Parathyroid adenoma (tissue), 2 donors: ENCODE results near the gene DDI1.

Experiments used
- H2AFZ ChIP-seq: fragments of 300-600 bp; sonication (generic); one replicate; pipeline ENCODE4 v1.7.0; 2017; ENCODE audit warnings: antibody characterized with exemption, mild to moderate bottlenecking
- H3K27ac ChIP-seq: fragments of 300-600 bp; sonication (generic); one replicate; pipeline ENCODE4 v1.7.0; 2017
- H3K27me3 ChIP-seq: fragments of 300-600 bp; sonication (generic); one replicate; pipeline ENCODE4 v1.7.0; 2017; ENCODE audit warnings: low read length; ENCODE audit not compliant: control insufficient read depth, insufficient read depth
- H3K36me3 ChIP-seq: fragments of 300-600 bp; sonication (generic); one replicate; pipeline ENCODE4 v1.7.0; 2017; ENCODE audit warnings: low read length; ENCODE audit not compliant: control insufficient read depth, insufficient read depth
- H3K4me1 ChIP-seq: fragments of 300-600 bp; sonication (generic); one replicate; pipeline ENCODE4 v1.7.0; 2017; ENCODE audit warnings: control low read depth
- H3K4me2 ChIP-seq: fragments of 300-600 bp; sonication (generic); one replicate; pipeline ENCODE4 v1.7.0; 2017; ENCODE audit warnings: low read length
- H3K4me3 ChIP-seq: fragments of 300-600 bp; sonication (generic); one replicate; pipeline ENCODE4 v1.7.0; 2017; ENCODE audit warnings: low read depth, low read length
- H3K79me2 ChIP-seq: fragments of 300-600 bp; sonication (generic); one replicate; pipeline ENCODE4 v1.7.0; 2017; ENCODE audit warnings: control low read depth
- H3K9ac ChIP-seq: fragments of 300-600 bp; sonication (generic); one replicate; pipeline ENCODE4 v1.7.0; 2017; ENCODE audit warnings: mild to moderate bottlenecking
- H3K9me3 ChIP-seq: fragments of 300-600 bp; sonication (generic); one replicate; pipeline ENCODE4 v1.7.0; 2017; ENCODE audit warnings: low read length; ENCODE audit not compliant: control insufficient read depth
- CTCF ChIP-seq: fragments of 300-600 bp; sonication (generic); IDR thresholded peaks from one replicate; pipeline ENCODE4 v1.7.0; 2017; ENCODE audit warnings: antibody characterized with exemption, mild to moderate bottlenecking
- donor health status: primary hyperparathyroidism.

The DDI1 gene

DNA sequence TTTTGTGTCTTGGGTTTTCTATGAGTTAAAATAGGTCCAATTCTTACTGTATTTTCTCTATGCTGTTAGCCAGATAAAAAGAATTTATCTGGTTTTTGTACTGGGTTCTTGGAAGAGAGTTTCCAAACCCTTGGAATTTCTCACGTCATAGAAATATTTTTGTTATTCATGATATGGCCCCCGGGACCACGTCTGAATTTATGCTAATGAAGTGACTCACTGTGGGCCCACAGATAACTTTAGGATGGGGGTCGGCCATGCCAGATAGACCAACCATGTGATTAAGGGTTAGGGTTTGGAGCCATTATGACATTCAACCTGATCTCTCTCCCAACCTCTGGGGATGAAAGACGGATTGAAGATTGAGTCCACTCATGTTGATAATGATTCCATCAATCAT lies 35.6 kb upstream of the DDI1 start:
- Histone ChIP-seq H3K9me3 (no peaks in the 10 kb centered on the region), H3K4me1 (no peaks in the 10 kb centered on the region), H3K4me2 (no peak overlapping the region), H3K4me3 (no peak overlapping the region), H2AFZ (no peak overlapping the region), H3K27me3 (no peaks in the 10 kb centered on the region), H3K79me2 (no peaks in the 10 kb centered on the region), H3K9ac (no peak overlapping the region), H3K27ac (no peak overlapping the region), H3K36me3 (no peaks in the 10 kb centered on the region)
- TF ChIP-seq CTCF = no peak

DNA sequence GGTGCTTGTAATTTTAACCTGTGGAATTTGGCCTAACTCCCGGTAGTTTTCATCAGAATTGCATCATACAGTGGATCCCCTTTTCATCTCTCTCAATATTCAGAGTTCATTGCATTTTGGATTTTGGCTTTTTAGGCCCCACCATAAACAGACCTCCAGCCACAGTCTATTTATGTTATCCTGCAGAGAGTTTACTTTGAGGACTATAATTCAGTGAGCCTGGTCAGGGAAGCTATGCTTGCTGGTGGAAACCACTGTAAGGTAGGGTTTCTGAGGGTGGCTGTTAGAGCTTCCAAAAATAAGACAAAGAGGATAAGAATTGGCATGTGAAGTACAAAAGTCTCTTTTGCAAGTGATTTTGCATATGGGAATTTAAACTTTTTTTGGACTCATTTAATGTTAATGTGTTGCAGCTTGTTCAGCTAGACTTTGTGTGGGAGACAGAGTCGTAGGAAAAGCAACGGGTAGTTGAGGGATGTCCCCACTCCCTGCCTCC lies 34.8 kb upstream of the DDI1 start:
- Histone ChIP-seq H2AFZ (no peak overlapping the region), H3K79me2 (no peaks in the 10 kb centered on the region), H3K4me2 (no peak overlapping the region), H3K36me3 (no peaks in the 10 kb centered on the region), H3K27me3 (no peaks in the 10 kb centered on the region), H3K4me3 (no peak overlapping the region), H3K9me3 (no peaks in the 10 kb centered on the region), H3K4me1 (no peaks in the 10 kb centered on the region), H3K9ac (no peak overlapping the region), H3K27ac (no peak overlapping the region)
- no peak for TF ChIP-seq CTCF

DNA sequence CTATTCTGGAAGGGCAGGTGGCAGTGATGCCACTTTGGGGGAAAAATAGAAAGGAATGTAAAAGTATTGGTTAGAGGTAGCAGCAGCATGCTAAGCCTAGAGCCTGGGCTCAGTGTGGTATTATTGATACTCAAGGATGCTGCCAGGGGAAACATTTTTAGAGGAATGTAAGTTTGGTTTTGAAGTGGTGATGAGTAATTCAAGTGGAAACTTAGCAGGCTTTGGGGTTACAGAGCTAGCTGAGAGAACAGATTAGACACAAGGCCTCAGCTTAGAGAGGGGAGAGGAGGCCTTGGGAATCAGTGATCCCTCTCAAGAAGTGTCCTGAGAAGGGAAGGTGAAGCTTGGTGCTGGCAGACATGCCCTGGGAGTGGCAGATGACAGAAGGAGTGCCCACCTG lies 32.9 kb upstream of the DDI1 start:
- H3K4me3 ChIP-seq = no peak overlapping the region
- no peaks in the 10 kb centered on the region for H3K36me3 ChIP-seq
- H3K27me3 ChIP-seq = no peaks in the 10 kb centered on the region
- TF ChIP-seq CTCF = no peak
- H2AFZ ChIP-seq = no peak overlapping the region
- H3K79me2 ChIP-seq = no peaks in the 10 kb centered on the region
- H3K4me1 ChIP-seq = no peaks in the 10 kb centered on the region
- H3K9me3 ChIP-seq = no peaks in the 10 kb centered on the region
- H3K4me2 ChIP-seq = no peak overlapping the region
- no peak overlapping the region for H3K9ac ChIP-seq
- no peak overlapping the region for H3K27ac ChIP-seq

DNA sequence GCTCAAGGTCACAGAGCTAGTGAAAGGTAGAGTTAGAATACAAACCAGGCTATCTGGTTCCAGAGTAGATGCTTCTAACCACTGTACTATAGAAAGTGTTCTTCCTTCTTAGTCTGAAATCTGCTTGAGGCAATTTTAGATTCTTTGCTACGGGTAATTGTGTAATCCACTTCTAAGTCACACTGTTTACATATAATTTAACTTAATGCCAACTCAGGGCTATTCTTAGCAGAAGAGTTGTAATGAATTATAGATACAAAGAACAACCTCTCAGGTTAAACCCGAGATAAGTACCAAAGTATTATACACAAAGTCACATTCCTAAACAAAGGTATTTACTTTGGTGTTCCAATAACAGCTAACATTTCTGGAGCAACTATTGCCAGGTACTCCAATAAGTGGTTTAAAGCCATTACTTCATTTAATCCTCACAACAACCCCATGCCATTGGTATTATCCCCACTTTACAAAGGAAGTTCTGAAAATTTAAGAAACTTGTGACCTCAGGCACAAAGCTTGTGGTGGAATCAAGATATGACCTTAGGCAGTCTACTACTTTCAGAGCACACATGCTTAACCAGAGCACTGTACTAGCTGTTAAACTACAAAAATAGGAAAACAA lies 31.1 kb upstream of the DDI1 start:
- H3K27ac ChIP-seq = no peak overlapping the region
- no peaks in the 10 kb centered on the region for H3K9me3 ChIP-seq
- no peaks in the 10 kb centered on the region for H3K36me3 ChIP-seq
- no peak overlapping the region for H3K4me3 ChIP-seq
- no peak overlapping the region for H3K4me2 ChIP-seq
- H2AFZ ChIP-seq = no peak overlapping the region
- H3K4me1 ChIP-seq = no peaks in the 10 kb centered on the region
- TF ChIP-seq CTCF = no peak
- no peaks in the 10 kb centered on the region for H3K27me3 ChIP-seq
- no peak overlapping the region for H3K9ac ChIP-seq
- H3K79me2 ChIP-seq = no peaks in the 10 kb centered on the region

- Histone ChIP-seq H3K4me2 (no peak overlapping the region), H3K9ac (no peak overlapping the region)
These were observed 26.7 kb upstream of the DDI1 start for GRCh38 chr11:104009744-104010143.

More at GRCh38 chr11:104009744-104010143, 26.7 kb upstream of the DDI1 start:
- no peaks in the 10 kb centered on the region for H3K36me3 ChIP-seq
- H3K27ac ChIP-seq = no peak overlapping the region
- no peak for TF ChIP-seq CTCF
- H3K9me3 ChIP-seq = no peaks in the 10 kb centered on the region
- no peak overlapping the region for H2AFZ ChIP-seq
- no peak overlapping the region for H3K4me3 ChIP-seq
- H3K79me2 ChIP-seq = no peaks in the 10 kb centered on the region
- H3K4me1 ChIP-seq = no peaks in the 10 kb centered on the region
- H3K27me3 ChIP-seq = no peaks in the 10 kb centered on the region
